GM23248 (cell line): ENCODE data around the gene HNRNPD. TPM values are rescaled to one million over a fixed set of nuclear protein-coding genes. Genes with fewer than 3 reads are reported as not detected.
A peak's percentile ranks its signal among the peaks of the same experiment; 100 is the strongest.
"Not testable (repeated sequence)": the region's sequence is repeated elsewhere in the genome, so short reads cannot be mapped to it uniquely, and the experiment has no call there.

ENCODE experiments used
- DNase-seq: peaks from one replicate; pipeline ENCODE4 v3.0.0-alpha.2; 2015
- H2AFZ ChIP-seq: fragments of 200-600 bp; sonication (generic); 2 replicates; pipeline ENCODE4 v1.6.1; 2016; ENCODE audit warnings: antibody characterized with exemption
- H3F3A ChIP-seq: fragments of 200-600 bp; sonication (generic); 2 replicates; pipeline ENCODE4 v1.6.1; 2016; ENCODE audit warnings: mild to moderate bottlenecking, antibody characterized with exemption, mixed run types; ENCODE audit not compliant: insufficient read depth
- H3K27ac ChIP-seq: fragments of 200-600 bp; sonication (generic); 2 replicates; pipeline ENCODE4 v1.5.1; 2016; ENCODE audit warnings: mild to moderate bottlenecking
- H3K27me3 ChIP-seq: fragments of 200-600 bp; sonication (generic); replicated peaks from 2 replicates; pipeline ENCODE4 v1.6.1; 2016; ENCODE audit warnings: mild to moderate bottlenecking; ENCODE audit not compliant: insufficient read depth
- H3K36me3 ChIP-seq: fragments of 200-600 bp; sonication (generic); 2 replicates; pipeline ENCODE4 v1.6.1; 2016; ENCODE audit warnings: low read depth, mild to moderate bottlenecking
- H3K4me1 ChIP-seq: fragments of 200-600 bp; sonication (generic); 2 replicates; pipeline ENCODE4 v1.6.1; 2016; ENCODE audit warnings: mild to moderate bottlenecking; ENCODE audit not compliant: insufficient read depth
- H3K4me2 ChIP-seq: fragments of 200-600 bp; sonication (generic); one replicate; pipeline ENCODE4 v1.6.1; 2016; ENCODE audit warnings: mild to moderate bottlenecking; ENCODE audit not compliant: unreplicated experiment
- H3K4me3 ChIP-seq: fragments of 200-600 bp; sonication (generic); 2 replicates; pipeline ENCODE4 v1.5.1; 2016; ENCODE audit warnings: mild to moderate bottlenecking
- H3K79me2 ChIP-seq: fragments of 200-600 bp; sonication (generic); 2 replicates; pipeline ENCODE4 v1.6.1; 2016; ENCODE audit warnings: mild to moderate bottlenecking; ENCODE audit not compliant: insufficient read depth
- H3K9ac ChIP-seq: fragments of 200-600 bp; sonication (generic); 2 replicates; pipeline ENCODE4 v1.6.1; 2016; ENCODE audit warnings: mild to moderate bottlenecking
- H3K9me2 ChIP-seq: fragments of 200-600 bp; sonication (generic); 2 replicates; pipeline ENCODE4 v1.6.1; 2016; ENCODE audit warnings: mixed run types, mild to moderate bottlenecking, moderate library complexity; ENCODE audit not compliant: insufficient read depth
- H3K9me3 ChIP-seq: fragments of 200-600 bp; sonication (generic); one replicate; pipeline ENCODE4 v1.6.1; 2017; ENCODE audit warnings: low read depth
- H4K20me1 ChIP-seq: fragments of 200-600 bp; sonication (generic); 2 replicates; pipeline ENCODE4 v1.6.0; 2016; ENCODE audit not compliant: insufficient read depth
- EZH2 ChIP-seq: fragments of 200-600 bp; sonication (generic); IDR thresholded peaks from 2 replicates; pipeline ENCODE4 v1.6.1; 2018; ENCODE audit warnings: antibody characterized with exemption, mild to moderate bottlenecking; ENCODE audit not compliant: insufficient read depth, poor library complexity, severe bottlenecking
- EZH2phosphoT487 ChIP-seq: fragments of 200-600 bp; sonication (generic); IDR thresholded peaks from 2 replicates; pipeline ENCODE4 v1.6.1; 2018; ENCODE audit warnings: antibody characterized with exemption, moderate library complexity, mild to moderate bottlenecking, low read depth; ENCODE audit not compliant: insufficient read depth
- WGBS, 2 experiments: methylation state at CpG; one replicate each; pipeline ENCODE4 v1.1.6; 2015 to 2017; ENCODE audit warnings: low lambda C conversion rate in 2 of 2, low coverage in 1 of 2; ENCODE audit errors: missing lambda C conversion rate in 2 of 2; 5-methylcytosine and 5-hydroxymethylcytosine counted together
- in situ Hi-C: fragments of 300-500 bp; cut with MboI; formaldehyde crosslinking; loops from 2 replicates; pipeline ENCODE4 v1.15.0; 2020
- polyA plus RNA-seq: library from polyadenylated mRNA; unstranded; fragments of >200 nt; fragmentation: Nextera tagmentation; extraction: Ambion mirVana; gene quantifications from 2 replicates; pipeline ENCODE4 v1.2.1, GENCODE V29; 2016
- total RNA-seq: library from RNA; depleted of rRNA; stranded (reverse); fragments of >200 nt; shearing (Covaris generic); gene quantifications from 2 replicates; pipeline ENCODE4 v1.2.3, GENCODE V29; 2014

The HNRNPD gene
- total and polyA plus RNA-seq, 2 experiments from 2014 or later: 31.2 to 118 TPM

- Histone ChIP-seq H3K36me3 (peaks cover 24% of the 10 kb centered on the region; the same call in 1 of the 2 replicates), H2AFZ (no peak overlapping the region)
These were observed 6.2 kb downstream of the HNRNPD start for GRCh38 chr4:82367438-82368097.

GRCh38 chr4:82366431-82366830 is 7.4 kb downstream of the HNRNPD start:
- H4K20me1 ChIP-seq: peaks cover 54% of the 10 kb centered on the region
- H3K9me3 ChIP-seq, H3K27me3 ChIP-seq, H3K27ac ChIP-seq, H2AFZ ChIP-seq, in situ Hi-C loops, H3F3A ChIP-seq, DNase-seq, H3K9me2 ChIP-seq, H3K9ac ChIP-seq, H3K4me3 ChIP-seq, H3K4me2 ChIP-seq: not testable (repeated sequence)
- peaks cover 55% of the 10 kb centered on the region for H3K4me1 ChIP-seq
- peaks cover 100% of the 10 kb centered on the region for H3K79me2 ChIP-seq
- peaks cover 24% of the 10 kb centered on the region; the same call in 1 of the 2 replicates for H3K36me3 ChIP-seq
- 99% methylated on average over 11 of the region's 11 CpGs for WGBS, 2 experiments

More at GRCh38 chr4:82367438-82368097, 6.2 kb downstream of the HNRNPD start:
- Histone ChIP-seq H3K27me3 (no peaks in the 10 kb centered on the region), H3K4me2 (no peak overlapping the region), H3K9me3 (no peaks in the 10 kb centered on the region), H3K9me2 (no peaks in the 10 kb centered on the region), H3K79me2 (peaks cover 100% of the 10 kb centered on the region), H3K4me3 (no peak overlapping the region), H4K20me1 (peaks cover 55% of the 10 kb centered on the region), H3K27ac (no peak overlapping the region), H3K4me1 (peaks cover 53% of the 10 kb centered on the region), H3F3A (peaks cover 9% of the 10 kb centered on the region), H3K9ac (no peak overlapping the region)
- DNase-seq: no peak
- WGBS, 2 experiments: 65 to 77% methylated on average over 5 of the region's 5 CpGs
- in situ Hi-C loops: no loop called here
- TF ChIP-seq EZH2 (no peak), EZH2phosphoT487 (no peak)

- peaks cover 23% of the 10 kb centered on the region for H3K36me3 ChIP-seq
- 74 to 77% methylated on average over 4 of the region's 4 CpGs for WGBS, 2 experiments
- H3K27ac ChIP-seq: no peak overlapping the region
- DNase-seq: no peak
- H3F3A ChIP-seq: peaks cover 18% of the 10 kb centered on the region
- H3K4me3 ChIP-seq: no peak overlapping the region
- H3K9me2 ChIP-seq: no peaks in the 10 kb centered on the region
- no peak overlapping the region for H3K9ac ChIP-seq
- H3K4me1 ChIP-seq: peaks cover 44% of the 10 kb centered on the region
- H2AFZ ChIP-seq: no peak overlapping the region
- H4K20me1 ChIP-seq: peaks cover 44% of the 10 kb centered on the region
- TF ChIP-seq EZH2phosphoT487: no peak
- H3K4me2 ChIP-seq: peak overlapping the region; percentile 2
- no peaks in the 10 kb centered on the region for H3K27me3 ChIP-seq
- no peaks in the 10 kb centered on the region for H3K9me3 ChIP-seq
- in situ Hi-C loops: no loop called here
- H3K79me2 ChIP-seq: peaks cover 100% of the 10 kb centered on the region
These were observed 9.8 kb downstream of the HNRNPD start for GRCh38 chr4:82363896-82364487.

- H3K9me2 ChIP-seq: no peaks in the 10 kb centered on the region
- H3K4me3 ChIP-seq: no peak overlapping the region
- WGBS, 2 experiments: 79 to 81% methylated on average over 9 of the region's 9 CpGs
- peaks cover 30% of the 10 kb centered on the region for H3K4me1 ChIP-seq
- H4K20me1 ChIP-seq: peaks cover 33% of the 10 kb centered on the region
- peaks cover 100% of the 10 kb centered on the region for H3K79me2 ChIP-seq
- in situ Hi-C loops: no loop called here
- no peak overlapping the region for H3K27ac ChIP-seq
- no peak for DNase-seq
- H3K36me3 ChIP-seq: peaks cover 25% of the 10 kb centered on the region
- H3K9me3 ChIP-seq: no peaks in the 10 kb centered on the region
- no peak for TF ChIP-seq EZH2
- TF ChIP-seq EZH2phosphoT487: no peak
- H3K27me3 ChIP-seq: no peaks in the 10 kb centered on the region
- H2AFZ ChIP-seq: no peak overlapping the region
- H3F3A ChIP-seq: peaks cover 18% of the 10 kb centered on the region
- no peak overlapping the region for H3K9ac ChIP-seq
- no peak overlapping the region for H3K4me2 ChIP-seq
These were observed 11.2 kb downstream of the HNRNPD start for GRCh38 chr4:82362565-82362964.
